Stimulated activated naive B cell treated with anti-CD40 and anti-IgM and Interleukin-4, amounts not matched to agents 10 μg/mL and 1 μg/mL and 100 μg/mL, for 72 hours (primary cell): ENCODE results near the gene SPOP.

ENCODE experiments used
- ATAC-seq, 2 donors: fragments of 150-1000 bp; cut with Tn5 transposase; replicated peaks; 2 replicates each; pipeline ENCODE4 v1.10.0; 2021; ENCODE audit warnings: moderate library complexity in 1 of 2
- DNase-seq: peaks from one replicate; pipeline ENCODE4 v3.0.0; 2021
- H3K27ac Mint-ChIP-seq: one replicate; pipeline ENCODE4 v1.8.0; 2022; ENCODE audit warnings: mild to moderate bottlenecking, mixed read lengths
- H3K27me3 Mint-ChIP-seq, 2 donors: one replicate each; pipeline ENCODE4 v1.8.0; 2022; ENCODE audit warnings: mixed read lengths in 2 of 2
- H3K36me3 Mint-ChIP-seq, 2 donors: one replicate each; pipeline ENCODE4 v1.8.0; 2022; ENCODE audit warnings: mixed read lengths in 2 of 2, mild to moderate bottlenecking in 1 of 2
- H3K4me1 Mint-ChIP-seq, 2 donors: one replicate each; pipeline ENCODE4 v1.8.0; 2022; ENCODE audit warnings: mixed read lengths in 2 of 2, mild to moderate bottlenecking in 1 of 2
- H3K4me3 Mint-ChIP-seq, 2 donors: one replicate each; pipeline ENCODE4 v1.8.0; 2022; ENCODE audit warnings: mild to moderate bottlenecking in 2 of 2, mixed read lengths in 2 of 2, moderate library complexity in 1 of 2
- H3K9me3 Mint-ChIP-seq, 2 donors: one replicate each; pipeline ENCODE4 v1.8.0; 2022; ENCODE audit warnings: mixed read lengths in 2 of 2, mild to moderate bottlenecking in 1 of 2

The SPOP gene

GRCh38 chr17:49577650-49577934 lies 100.3 kb downstream of the SPOP start:
- Mint-ChIP-seq H3K27me3 (peaks cover 45 to 62% of the 10 kb centered on the region in 2 donors), H3K4me3 (peak overlapping the region; percentile 84), H3K27ac (peak overlapping the region; percentile 70), H3K36me3 (peaks cover 9 to 12% of the 10 kb centered on the region in 2 donors), H3K4me1 (peaks cover 20 to 37% of the 10 kb centered on the region in 2 donors), H3K9me3 (no peaks in the 10 kb centered on the region)
- DNase-seq (no peak), ATAC-seq (peak in 1 of 2 donors; percentile 26)

DNA sequence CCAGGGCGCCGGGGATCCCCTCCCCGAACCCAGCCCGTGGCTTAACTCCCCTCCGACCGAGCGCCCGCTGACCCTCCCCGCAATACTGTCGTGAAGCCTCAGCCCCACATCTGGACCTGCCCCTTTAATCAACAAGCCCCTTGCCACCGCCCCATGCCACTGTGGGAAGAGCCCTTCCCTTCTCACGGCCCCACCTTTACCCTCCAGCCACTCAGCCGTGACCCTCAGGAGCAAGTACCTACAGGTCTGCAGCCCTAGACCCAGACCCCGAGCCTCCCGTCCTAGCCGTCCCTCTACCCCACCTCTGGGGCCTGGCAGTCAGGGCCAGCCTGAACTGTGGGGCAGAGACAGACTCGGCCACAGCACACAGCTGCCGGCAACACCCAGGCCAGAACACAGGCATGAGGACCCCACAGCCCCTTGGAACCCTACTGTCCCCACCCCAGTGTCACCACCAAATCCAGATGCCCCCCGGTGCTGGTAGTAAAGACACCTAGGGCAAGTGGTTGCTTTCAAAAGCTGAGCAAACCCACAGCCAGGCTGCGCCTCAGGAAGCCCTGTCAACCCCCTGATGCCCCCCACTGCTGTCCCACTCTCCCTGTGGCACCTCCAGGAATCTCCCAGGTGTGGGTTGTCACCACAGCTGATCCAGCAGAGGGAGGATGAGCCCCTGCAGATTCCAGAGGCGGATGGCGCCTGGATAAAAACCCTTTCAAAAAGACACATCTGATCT lies 100.8 kb downstream of the SPOP start:
- DNase-seq, result no peak
- peak overlapping the region; percentile 84 for H3K4me3 Mint-ChIP-seq
- peaks cover 20 to 37% of the 10 kb centered on the region in 2 donors for H3K4me1 Mint-ChIP-seq
- peak overlapping the region; percentile 74 for H3K27ac Mint-ChIP-seq
- peaks cover 8 to 9% of the 10 kb centered on the region in 2 donors for H3K36me3 Mint-ChIP-seq
- H3K9me3 Mint-ChIP-seq, result no peaks in the 10 kb centered on the region
- ATAC-seq, result no peak
- H3K27me3 Mint-ChIP-seq, result peaks cover 46 to 65% of the 10 kb centered on the region in 2 donors

DNA sequence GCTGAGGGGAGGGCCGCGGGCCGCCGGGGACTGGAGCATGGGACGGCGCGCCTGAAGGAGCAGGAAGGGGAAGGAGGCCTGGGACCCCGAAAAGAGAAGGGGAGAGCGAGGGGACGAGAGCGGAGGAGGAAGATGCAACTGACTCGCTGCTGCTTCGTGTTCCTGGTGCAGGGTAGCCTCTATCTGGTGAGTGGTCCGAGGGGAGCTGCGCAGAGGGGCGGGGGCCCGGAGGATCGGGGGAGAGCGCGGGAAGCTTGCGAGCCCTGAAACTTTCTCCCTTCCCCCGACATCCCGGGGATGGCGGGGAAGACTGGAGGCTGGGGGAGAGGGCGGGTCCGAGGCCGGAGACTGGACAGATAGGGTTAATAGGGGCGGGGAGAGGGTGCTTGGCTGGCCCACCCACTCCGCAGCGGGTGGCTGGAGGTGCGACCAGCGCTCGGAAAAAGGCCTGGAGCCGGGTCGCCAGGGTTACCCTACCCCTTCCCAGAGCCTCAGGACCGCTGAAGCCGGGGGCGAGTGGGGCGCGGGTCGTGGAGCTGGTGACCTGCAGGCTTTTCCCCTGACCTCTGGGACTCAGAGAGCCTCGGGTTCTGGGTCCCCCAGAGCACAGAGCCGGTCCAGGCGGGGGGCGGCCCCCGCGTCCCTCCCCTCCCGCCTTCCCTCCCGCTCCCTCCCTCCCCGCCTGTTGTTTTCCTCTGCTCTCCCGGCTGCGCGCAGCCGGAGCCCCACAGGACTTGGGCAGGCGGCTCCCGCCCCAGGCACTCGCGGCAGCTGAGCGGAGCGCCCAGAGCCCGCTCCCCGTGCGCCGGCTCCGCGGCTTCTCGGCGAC lies 101.6 kb downstream of the SPOP start:
- H3K36me3 Mint-ChIP-seq, result peaks cover 7 to 9% of the 10 kb centered on the region in 2 donors
- H3K9me3 Mint-ChIP-seq, result no peaks in the 10 kb centered on the region
- peak overlapping the region; percentile 84 for H3K4me3 Mint-ChIP-seq
- no peak overlapping the region for H3K27ac Mint-ChIP-seq
- peaks cover 54 to 73% of the 10 kb centered on the region in 2 donors for H3K27me3 Mint-ChIP-seq
- no peak for DNase-seq
- peaks cover 20 to 37% of the 10 kb centered on the region in 2 donors for H3K4me1 Mint-ChIP-seq
- ATAC-seq, result peak; percentile 4 to 21

- Mint-ChIP-seq H3K36me3 (peaks cover 7 to 9% of the 10 kb centered on the region in 2 donors), H3K27me3 (peaks cover 60 to 79% of the 10 kb centered on the region in 2 donors), H3K4me3 (peak within 1 kb of the TSS; percentile 84), H3K9me3 (no peaks in the 10 kb centered on the region), H3K27ac (peak within 1 kb of the TSS; percentile 33), H3K4me1 (peaks cover 23 to 43% of the 10 kb centered on the region in 2 donors)
- peak; percentile 55 to 74 for ATAC-seq
- peak; percentile 55 for DNase-seq
These were observed 102.2 kb downstream of the SPOP start, which contains the start of gene NXPH3 for GRCh38 chr17:49575679-49576087. TSS of gene NXPH3 (plus strand) at chr17:49575871. CDS start at chr17:49576220, 349 bp downstream.

DNA sequence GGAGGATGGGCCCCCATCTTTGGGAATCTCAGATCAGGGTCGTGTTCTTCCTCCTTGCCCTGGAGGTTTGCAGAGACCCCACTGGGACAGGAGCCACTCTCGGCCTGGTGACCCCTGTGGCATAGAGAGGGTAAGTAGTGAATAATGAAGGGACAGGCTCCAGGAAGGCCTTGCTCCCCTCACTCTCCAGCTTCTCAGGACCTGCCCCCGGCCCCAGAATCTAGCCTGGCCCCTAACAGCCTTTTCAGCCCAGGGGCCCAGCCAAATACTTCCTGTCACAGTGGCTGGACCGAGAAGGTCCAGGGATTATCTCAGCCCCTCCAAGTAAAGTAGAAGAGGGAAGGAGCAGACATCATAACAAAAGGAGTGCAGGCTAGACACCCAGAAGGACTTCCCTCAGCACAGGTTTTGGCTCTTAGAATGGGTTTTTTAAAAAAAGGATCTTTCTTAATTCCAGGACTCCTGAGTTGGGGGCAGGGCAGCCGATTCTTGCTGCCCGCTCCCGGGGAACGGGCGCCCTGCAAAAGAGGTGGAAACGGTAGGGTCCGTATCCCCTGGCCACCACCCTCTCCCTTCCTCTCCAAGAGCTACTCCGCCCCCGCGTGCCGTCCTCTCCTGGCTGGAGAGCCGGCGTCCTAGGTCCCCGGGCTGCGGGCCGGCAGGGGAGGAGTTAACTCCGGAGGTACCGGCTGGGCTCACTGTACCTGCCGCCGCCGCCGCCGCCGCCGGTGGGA lies 102.8 kb downstream of the SPOP start:
- Mint-ChIP-seq H3K4me1 (peaks cover 25 to 44% of the 10 kb centered on the region in 2 donors), H3K27ac (peak overlapping the region; percentile 33), H3K9me3 (no peaks in the 10 kb centered on the region), H3K36me3 (peaks cover 7 to 9% of the 10 kb centered on the region in 2 donors), H3K4me3 (peak overlapping the region; percentile 84), H3K27me3 (peaks cover 62 to 85% of the 10 kb centered on the region in 2 donors)
- ATAC-seq (no peak), DNase-seq (no peak)

GRCh38 chr17:49574323-49574781 lies 103.5 kb downstream of the SPOP start:
- peaks cover 60 to 86% of the 10 kb centered on the region in 2 donors for H3K27me3 Mint-ChIP-seq
- peaks cover 5 to 9% of the 10 kb centered on the region in 2 donors for H3K36me3 Mint-ChIP-seq
- no peak for DNase-seq
- no peak overlapping the region for H3K27ac Mint-ChIP-seq
- H3K4me1 Mint-ChIP-seq, result peaks cover 25 to 44% of the 10 kb centered on the region in 2 donors
- no peak for ATAC-seq
- no peaks in the 10 kb centered on the region for H3K9me3 Mint-ChIP-seq
- no peak overlapping the region for H3K4me3 Mint-ChIP-seq

- Mint-ChIP-seq H3K9me3 (no peaks in the 10 kb centered on the region), H3K4me1 (peaks cover 25 to 41% of the 10 kb centered on the region in 2 donors), H3K27ac (no peak overlapping the region), H3K27me3 (peaks cover 59 to 83% of the 10 kb centered on the region in 2 donors), H3K4me3 (no peak overlapping the region), H3K36me3 (peaks cover 0 to 4% of the 10 kb centered on the region in 2 donors)
- no peak for ATAC-seq
- DNase-seq, result no peak
These were observed 104.2 kb downstream of the SPOP start for GRCh38 chr17:49573510-49574322.

DNA sequence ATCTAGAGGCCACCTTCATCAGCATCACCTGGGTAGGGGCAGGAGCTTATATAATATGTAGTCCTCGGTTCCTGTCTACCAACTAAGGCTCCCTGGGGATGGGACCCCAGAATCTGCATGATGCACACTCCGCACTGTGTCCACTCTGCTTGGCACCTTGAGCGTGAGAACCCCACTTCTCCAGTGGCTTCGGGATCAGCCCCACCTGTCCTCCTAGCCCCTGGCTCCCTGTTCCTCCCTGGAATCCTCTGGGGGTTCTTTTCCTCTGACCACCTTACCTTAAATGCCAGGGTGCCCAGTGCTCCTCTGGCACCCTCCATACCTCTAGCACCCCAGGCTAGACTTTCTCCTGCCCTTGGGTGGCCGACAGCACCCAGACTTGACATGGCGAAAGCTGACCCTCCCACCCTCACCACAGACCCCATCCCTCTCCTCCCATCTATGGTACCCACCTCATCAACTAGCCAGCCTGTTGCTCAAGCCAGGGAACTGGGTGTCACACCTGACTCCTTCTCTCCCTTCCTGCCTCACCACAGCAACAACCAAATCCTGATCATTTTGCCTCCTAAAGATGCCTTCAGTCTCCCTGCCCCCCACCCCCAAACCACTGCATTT lies 105.0 kb downstream of the SPOP start:
- H3K36me3 Mint-ChIP-seq, result peaks cover 0 to 3% of the 10 kb centered on the region in 2 donors
- H3K9me3 Mint-ChIP-seq, result no peaks in the 10 kb centered on the region
- H3K4me1 Mint-ChIP-seq, result peaks cover 25 to 39% of the 10 kb centered on the region in 2 donors
- peaks cover 55 to 75% of the 10 kb centered on the region in 2 donors for H3K27me3 Mint-ChIP-seq
- ATAC-seq (no peak), DNase-seq (no peak)
- no peak overlapping the region for H3K4me3 Mint-ChIP-seq
- no peak overlapping the region for H3K27ac Mint-ChIP-seq

GRCh38 chr17:49572226-49572625 lies 105.7 kb downstream of the SPOP start:
- DNase-seq (no peak), ATAC-seq (no peak)
- H3K36me3 Mint-ChIP-seq, result peaks cover 0 to 3% of the 10 kb centered on the region in 2 donors
- peaks cover 22 to 37% of the 10 kb centered on the region in 2 donors for H3K4me1 Mint-ChIP-seq
- no peaks in the 10 kb centered on the region for H3K9me3 Mint-ChIP-seq
- H3K27ac Mint-ChIP-seq, result no peak overlapping the region
- peaks cover 57 to 73% of the 10 kb centered on the region in 2 donors for H3K27me3 Mint-ChIP-seq
- H3K4me3 Mint-ChIP-seq, result no peak overlapping the region

- H3K27ac Mint-ChIP-seq, result no peak overlapping the region
- DNase-seq, result no peak
- no peak overlapping the region for H3K4me3 Mint-ChIP-seq
- peaks cover 21 to 36% of the 10 kb centered on the region in 2 donors for H3K4me1 Mint-ChIP-seq
- H3K27me3 Mint-ChIP-seq, result peaks cover 56 to 73% of the 10 kb centered on the region in 2 donors
- ATAC-seq, result no peak
- no peaks in the 10 kb centered on the region for H3K36me3 Mint-ChIP-seq
- no peaks in the 10 kb centered on the region for H3K9me3 Mint-ChIP-seq
These were observed 106.1 kb downstream of the SPOP start for GRCh38 chr17:49571764-49572163.

DNA sequence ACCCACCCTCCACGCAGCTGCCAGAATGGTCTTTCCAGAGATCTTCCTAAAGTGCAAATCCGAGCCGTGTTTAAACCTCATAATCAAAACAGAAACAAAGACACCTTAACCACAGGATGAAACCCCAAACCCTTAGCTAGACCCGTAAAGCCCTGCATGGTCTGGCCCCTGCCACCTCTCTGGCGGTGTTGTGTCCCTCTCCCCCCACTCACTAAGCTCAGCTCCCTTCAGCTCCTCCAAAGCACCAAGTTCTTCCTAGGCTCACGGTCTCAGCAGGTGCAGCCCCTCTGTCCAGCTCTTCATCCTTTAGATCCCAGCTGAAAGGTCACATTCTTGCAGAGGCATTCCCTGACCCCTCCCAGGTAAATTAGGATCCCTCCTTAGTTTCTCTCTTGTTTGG lies 106.6 kb downstream of the SPOP start:
- peaks cover 56 to 72% of the 10 kb centered on the region in 2 donors for H3K27me3 Mint-ChIP-seq

DNA sequence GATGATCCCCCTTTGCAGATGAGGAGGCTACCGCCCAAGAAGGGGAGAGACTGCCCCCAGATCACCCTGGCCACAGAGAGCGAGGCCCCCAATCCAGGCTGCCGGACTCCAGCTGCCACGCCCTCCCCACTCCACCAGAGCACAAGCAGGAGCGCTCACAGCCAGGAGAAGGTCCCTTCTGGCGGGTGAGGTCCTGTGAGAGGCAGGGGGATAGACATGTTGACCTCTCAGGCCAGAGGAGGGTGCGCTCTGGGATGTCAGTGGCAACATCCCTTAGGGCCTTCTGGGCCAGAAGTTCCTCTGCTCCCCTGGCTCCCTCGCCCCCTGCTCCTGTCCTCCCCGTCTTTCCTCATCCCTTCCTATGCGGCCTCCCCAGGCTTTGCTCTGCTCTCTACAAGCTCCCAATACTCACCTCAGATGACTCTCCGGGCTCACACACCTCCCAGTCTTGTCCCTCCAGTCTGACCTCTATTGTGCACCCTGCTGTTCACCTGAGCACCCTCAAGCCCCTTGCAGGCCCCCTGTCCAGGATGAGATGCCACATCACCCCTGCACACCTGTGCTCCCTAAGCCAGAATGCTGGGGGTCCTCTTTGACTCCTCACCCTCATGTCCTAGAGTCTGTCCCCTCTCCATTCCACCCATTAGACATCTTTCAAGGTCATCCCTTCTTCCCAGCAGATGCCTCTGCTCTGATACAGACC lies 107.2 kb downstream of the SPOP start:
- Mint-ChIP-seq H3K9me3 (no peaks in the 10 kb centered on the region), H3K4me3 (peak overlapping the region; percentile 50 to 94), H3K27ac (peak overlapping the region; percentile 52), H3K36me3 (no peaks in the 10 kb centered on the region), H3K27me3 (peaks cover 57 to 71% of the 10 kb centered on the region in 2 donors), H3K4me1 (peaks cover 25 to 38% of the 10 kb centered on the region in 2 donors)
- DNase-seq, result no peak
- ATAC-seq, result no peak

More for the DNA sequence above, 106.6 kb downstream of the SPOP start:
- Mint-ChIP-seq H3K4me1 (peaks cover 22 to 38% of the 10 kb centered on the region in 2 donors), H3K4me3 (no peak overlapping the region), H3K27ac (peak overlapping the region; percentile 52), H3K9me3 (no peaks in the 10 kb centered on the region), H3K36me3 (no peaks in the 10 kb centered on the region)
- DNase-seq (no peak), ATAC-seq (no peak)
